GM18517 (cell line): ENCODE measurements around the gene VEGFA.

ENCODE experiments used
- ATAC-seq: cut with Tn5 transposase; IDR thresholded peaks from one replicate; pipeline ENCODE4 v1.9.1; 2021; ENCODE audit warnings: mild to moderate bottlenecking, moderate library complexity; ENCODE audit not compliant: unreplicated experiment

Gene VEGFA

DNA sequence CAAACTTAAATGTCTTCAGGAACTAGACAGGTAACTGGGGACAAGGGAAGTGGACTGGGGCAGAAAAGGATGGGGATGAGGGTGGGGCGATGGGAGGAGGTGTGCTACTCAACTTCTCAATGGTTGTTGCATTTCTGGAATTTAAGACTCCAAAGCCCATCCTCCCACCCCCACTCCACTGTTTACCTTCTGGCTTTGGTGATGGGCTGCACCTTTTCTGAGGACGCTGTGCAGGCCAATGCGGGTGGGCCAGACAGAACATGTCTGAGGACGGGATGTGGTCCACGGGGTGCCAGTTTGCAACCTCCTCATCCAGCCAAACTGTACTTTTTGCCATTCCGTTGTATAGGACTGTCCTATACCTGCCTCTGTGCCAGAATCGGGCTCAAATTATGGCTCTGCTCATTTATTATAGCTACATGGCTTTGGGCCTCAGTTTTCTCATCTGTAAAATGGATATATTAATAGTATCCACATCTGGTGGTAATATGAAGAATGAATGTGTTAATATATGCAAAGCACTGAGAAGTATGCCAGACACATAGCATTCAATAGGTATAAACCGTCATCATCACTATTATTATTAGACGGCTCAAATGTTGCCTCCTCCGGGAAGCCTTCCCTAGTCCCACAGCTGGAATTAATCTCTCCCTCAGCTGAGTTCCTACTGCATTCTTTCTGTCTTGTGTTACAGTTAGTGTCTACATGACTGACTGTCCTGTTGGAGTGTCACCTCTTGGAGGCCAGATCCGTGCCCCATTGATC, 31.0 kb upstream of the VEGFA start:
- no peak for ATAC-seq

DNA sequence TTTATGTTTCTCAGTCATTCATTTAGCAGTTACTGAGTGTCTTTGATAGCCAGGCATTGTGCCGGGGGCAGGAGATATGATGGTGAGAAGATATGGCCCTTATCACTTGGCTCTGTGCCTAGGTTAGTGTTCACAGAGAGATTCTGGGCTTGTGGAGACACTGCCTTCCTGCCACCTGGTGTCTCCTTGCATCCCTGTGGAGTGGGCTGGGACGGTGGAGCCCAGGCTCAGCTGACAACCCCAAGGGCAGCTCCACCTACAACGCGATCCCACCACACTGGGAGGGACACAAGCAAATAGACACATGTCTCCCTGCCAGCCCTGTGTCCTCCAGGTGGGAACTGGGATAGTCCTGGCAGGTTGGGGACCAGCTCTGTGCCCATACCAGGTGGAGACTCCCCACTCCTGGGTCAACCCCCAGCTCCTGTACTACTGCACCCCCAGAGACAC, 30.3 kb upstream of the VEGFA start:
- ATAC-seq = no peak

DNA sequence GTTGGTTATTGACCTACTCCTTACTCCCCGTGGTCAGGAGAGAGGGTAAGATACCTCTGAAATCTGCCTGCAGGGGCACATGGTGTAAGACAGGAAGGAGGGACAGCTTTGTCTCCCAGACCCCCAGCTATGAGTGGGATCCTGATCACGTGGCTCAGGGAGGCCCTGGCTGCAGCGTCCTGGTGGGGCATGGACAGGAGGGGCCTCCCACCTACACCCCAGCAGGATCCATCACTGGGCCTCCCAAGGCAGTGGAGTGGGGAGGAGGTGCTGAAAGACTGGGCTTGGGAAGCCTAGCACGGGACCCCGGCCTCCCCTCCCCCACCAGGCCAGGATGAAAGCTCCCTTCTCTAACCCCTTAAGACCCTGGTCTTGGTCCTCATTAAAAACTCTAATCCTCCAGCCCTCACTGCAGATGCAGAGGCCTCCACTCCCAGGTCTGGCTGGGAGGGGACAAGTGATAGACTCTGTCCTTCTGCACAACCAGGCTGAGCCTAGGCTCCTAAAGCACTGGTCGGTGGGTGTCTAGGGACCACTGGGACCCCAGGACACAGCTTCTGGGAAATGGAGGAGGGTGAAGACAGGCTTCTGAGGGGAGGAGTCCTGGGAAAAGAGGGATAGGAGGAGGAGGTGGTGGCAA, 29.6 kb upstream of the VEGFA start:
- ATAC-seq = no peak

DNA sequence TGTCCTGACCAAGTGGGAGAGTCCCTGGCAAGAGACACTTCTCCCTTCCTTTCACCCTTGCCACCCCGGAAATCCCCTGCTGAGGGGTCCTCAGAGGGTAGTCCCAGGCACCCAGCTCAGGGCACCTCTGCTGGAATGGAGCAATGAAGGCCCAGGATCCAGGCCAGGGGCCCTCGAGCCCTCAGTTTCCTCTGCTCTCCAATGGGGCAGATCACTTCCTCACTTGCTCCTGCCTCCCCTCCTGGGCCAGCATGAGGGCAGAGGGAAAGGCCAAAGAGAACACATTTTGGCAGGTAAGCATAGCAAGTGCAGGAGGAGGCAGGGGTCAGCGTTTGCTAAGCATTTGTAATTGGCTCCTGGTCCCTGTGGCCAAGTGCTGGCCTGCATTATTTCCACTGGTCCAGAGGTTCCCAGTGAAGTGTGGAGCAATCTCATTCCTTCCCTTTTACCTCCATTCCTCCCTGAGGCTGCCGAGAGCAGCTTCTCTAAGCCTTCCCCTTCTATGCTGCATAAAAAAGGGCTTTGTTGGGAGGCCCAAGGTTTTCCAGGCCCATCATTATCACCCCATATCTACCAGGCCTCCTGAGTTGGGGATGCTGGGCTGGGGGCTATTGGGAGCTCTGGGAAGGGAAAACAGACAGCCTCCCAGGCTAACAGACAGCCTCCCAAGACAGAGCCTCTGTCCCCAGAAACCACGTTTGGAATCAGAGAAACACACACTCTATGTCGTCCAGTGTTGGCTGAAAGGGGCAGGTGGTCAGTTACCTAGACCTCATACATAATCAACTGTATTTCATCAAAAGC, 28.8 kb upstream of the VEGFA start:
- no peak for ATAC-seq

DNA sequence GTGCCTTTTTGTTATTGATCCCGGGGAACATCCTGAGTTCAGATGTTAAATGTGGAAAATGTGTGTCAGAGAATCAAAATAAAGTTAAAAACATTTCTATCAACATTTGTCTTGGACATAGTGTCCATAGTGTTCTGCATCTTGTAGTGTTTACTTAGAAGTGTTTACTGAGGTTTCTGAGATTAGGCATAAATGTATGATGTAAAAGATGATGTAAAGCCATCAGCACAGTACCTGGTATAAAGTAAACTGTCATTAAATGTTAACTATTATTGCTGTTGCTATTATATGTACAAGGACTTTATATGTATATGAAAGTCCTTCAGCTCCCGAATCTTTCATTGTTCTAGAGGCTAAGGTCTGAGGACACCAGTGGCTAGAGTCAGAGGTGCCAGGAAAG, 28.2 kb upstream of the VEGFA start:
- no peak for ATAC-seq

DNA sequence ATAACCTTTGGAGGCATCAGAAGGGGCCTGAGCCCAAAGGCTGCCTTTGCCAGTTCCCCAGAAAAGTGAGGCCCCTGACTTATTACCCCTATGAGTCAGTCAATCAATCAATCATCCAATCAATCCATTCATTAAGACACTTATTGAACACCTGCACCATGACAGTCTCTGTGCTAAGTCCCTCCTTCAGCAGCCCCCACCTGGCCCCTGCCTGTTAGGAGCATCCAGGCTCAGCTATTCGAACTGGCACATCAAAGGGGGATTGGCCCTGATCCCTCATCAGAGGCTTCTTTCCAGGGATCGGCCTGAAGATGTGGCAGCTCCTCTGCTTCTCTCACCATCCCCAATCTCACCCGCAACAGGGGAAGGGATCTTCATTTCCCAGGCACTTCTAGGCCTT, 27.7 kb upstream of the VEGFA start:
- ATAC-seq = no peak

DNA sequence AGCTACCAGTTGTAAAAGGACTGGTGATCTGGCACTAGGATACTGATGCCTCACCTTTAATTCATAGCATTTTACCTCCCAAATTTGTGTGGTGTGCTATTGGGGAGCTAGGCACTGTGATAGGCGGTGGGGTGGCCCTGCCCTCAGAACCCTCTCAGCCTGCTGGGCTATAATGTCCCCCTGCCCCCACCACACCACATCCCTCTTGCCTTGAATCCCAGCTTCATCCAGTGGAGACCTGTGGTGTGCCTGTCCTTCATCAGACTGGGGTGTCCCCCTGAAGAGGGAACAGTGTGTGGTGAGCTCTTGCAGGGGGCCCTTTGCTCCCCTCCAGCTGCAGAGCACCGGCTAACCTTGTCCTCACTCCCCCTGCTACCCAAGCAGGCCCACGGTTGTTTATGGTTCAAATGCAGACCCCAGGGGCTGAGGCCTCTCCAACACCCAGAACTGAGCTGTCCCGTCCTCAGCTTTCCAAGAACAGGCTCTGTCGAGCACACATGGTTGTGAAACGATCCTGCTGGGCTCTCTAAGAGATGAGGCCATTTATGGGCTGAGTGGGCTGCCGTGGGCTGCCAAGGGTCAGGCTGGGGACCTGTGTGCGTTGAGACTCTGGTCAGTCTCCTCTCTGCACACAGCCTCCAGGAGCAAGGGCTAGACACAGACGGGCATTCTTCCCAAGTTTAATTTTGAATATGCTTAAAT, 26.9 kb upstream of the VEGFA start:
- ATAC-seq = no peak

DNA sequence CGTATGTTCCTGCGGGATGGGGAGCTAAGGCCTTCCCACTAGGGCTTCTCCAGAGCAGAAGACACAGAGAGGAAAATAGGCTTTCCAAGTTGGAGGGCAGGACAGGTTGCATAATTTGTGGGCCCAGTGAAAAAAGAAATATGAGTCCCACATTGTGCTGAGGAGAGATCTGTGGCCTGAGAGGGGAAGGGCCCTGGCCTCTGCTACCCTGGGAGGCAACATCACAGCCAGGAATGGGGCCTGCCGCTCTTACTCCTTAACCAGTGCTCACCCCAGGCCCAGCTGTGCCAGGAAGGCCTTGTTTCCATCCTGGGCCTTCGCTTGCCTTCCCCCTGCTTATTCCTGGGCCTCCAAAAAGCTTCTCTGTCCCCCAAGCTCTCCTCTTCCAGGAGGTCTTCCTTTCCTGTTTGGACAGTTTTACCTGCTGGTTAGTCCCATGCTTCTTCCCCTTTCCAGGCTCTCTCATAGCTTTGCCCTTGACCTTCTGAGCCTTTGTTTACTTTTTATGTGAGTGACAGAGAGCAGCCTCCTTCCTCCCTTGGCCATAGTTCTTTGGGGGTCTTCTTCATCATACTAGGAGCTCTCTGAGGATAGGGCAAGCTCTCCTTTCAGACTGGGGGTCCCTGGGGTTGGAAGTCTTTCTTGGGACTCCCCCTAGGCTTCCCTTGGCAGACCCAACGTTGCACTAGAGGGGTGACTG, 26.2 kb upstream of the VEGFA start:
- ATAC-seq = no peak

DNA sequence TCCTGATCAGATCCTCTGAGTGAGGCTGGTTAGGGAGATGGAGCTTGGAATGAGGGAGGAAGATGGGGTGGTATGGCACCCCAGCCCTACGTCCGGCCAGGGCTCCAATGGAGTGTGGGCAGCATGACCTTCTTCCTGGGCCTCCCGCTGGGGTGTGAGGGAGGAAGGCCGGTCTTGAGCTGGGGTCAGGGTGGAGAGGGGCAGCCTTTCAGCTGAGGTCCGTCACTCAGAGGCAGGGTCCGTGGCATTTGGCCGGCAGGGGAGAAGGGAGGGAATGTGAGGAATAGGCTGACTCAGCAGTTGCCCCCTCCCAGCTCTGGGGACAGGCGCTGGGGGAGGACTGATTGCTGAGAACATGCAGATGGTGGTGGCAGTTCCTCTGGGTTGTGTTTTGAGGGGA, 25.5 kb upstream of the VEGFA start:
- no peak for ATAC-seq

DNA sequence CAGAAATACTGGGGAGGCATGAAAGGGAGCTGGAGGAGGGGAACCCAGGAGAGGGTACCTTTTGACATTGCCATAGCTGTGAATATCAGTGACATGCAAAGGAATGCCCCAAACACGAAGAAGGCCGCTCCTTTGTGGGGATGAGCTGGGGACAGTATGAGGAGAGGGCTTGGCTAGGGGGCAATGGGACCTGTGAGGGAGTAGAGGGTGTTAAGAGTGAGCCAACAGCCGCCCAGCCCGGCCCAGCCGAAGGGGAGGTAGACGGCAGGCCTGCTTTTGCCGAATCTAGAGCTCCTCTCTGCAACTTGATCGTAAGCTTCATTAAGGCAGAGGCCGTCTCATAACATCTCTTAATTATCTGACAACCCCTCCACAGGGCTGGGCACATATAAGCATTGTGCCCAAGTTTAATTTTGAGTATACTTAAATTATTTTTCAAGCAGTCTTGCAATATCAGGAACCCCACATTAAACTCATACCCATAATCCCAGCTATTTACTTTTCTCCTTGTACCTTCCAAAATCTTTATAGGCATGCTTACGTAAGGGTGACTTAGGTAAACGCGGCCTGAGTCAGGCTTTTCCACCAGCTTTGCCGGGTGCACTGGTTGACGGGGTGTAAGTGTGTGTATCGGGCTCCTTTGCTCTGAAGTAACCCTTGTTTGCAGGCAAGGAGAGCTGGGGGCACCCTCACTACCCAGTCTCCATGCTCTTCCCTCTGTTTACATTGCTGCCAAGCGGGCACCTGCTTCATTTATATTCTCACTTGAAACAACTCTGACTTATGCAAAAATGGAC, 24.9 kb upstream of the VEGFA start:
- ATAC-seq = no peak

DNA sequence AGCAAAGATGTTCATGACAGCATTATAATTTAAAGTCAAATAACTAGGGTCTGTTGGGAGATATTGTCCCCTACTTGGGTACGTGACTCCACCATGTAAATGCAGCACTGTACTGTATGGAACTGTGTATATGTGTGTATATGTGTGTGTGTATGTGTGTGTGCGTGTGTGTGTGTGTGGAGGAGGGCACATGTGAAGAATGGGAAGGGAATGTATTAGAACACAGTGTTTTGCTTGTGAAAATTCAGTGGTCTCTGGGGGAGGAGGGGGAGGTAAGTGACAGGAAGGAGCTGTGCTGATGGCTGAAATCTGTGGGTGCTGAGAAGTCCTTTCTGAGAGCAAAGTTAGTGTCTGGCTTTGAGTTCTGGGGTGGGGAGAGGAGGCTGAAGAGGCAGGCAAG, 23.9 kb upstream of the VEGFA start:
- no peak for ATAC-seq

DNA sequence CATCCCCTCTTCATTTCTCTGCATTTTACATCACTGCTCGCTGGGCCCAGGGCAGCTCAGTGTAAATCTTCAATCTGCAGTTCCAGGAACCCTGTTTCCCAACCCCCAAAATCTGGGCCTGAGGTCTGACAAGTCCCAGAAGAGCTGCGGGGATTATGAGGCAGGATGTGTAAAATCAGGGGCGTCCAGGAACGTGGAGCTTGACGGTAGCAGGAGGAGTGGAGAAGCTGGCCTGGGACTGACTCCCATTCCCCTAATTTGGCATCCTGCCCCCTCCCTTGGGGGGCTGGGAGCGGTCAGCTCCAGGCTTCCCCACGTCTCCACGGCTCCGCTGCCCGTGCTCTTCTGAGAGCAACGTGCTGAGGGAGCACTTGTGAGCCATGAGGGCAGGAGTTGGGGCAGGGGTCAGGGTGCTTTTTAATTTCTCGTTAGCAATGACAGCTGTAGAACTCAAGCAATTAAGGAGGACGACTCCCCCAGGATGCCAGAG, 23.4 kb upstream of the VEGFA start:
- ATAC-seq = no peak

DNA sequence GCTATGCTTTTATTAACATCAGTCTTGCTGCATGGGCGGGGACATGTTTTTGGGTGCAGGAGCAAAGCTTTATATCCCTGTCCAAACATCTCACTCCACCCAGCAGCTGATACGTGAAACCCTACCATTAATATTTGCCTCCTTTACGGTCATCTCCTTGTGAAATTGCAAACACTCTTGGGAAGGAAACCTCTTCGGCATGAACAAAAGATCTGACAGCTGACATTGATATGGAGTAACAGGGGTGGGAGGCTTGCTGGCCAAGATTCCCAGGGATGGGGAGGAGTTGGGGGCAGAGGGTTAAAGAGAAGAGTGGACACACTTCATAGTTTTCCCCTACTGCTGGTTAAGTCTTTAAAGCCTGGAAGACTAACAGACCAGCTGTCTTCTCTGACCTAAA, 22.2 kb upstream of the VEGFA start:
- ATAC-seq = no peak

DNA sequence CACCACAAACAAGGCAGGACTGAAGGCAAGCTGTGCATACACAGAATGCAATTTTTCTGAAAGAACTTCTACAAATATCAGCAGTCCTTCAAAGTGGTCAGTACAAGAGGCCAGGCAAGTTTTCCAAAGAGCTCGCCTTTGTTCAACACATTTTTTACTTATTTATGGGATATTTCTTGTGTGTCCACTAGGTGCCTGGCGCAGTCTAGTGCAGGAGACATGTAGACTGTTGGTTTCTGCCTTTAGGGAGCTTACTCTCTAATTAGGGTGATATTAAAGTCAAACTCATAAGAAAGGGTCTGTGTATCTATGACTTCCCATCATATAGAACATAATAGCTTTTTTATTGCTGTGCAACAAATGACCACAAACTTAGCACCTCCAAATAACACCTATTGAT, 21.2 kb upstream of the VEGFA start:
- no peak for ATAC-seq

DNA sequence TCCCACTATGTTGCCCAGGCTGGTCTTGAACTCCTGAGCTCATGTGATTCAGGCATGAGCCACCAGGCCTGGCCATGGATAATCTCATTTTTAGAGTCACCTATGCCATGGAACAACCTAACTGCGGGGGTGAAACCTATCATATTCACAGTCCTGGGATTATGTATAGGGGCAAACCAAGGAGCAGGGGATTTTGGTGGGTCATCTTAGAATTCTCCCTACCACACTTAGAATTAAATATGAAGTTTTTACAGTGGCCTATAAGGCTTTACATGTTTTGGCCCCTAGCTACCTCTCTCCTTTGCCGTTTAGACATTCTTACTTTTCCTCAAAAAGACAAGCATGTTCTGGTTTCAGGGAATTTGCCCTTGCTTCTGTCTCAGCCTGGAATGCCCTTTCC, 20.6 kb upstream of the VEGFA start:
- no peak for ATAC-seq

DNA sequence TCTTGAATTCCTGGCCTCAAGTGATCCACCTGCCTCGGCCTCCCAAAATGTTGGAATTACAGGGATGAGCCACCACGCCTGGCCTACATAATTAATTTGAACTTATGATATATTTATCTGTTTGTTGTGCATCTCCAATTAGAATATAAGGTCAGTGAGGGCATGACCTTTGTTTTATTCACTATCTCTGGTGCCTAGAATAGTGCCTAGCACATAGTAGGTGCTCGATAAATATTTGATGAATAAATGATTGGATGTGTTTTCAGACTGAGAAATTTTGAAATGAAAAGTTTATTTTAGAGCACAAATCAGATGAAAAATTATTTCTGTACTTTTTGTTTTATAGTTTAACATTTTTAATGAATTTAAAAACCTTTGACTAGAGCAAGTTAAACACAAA, 19.4 kb upstream of the VEGFA start:
- ATAC-seq = no peak

DNA sequence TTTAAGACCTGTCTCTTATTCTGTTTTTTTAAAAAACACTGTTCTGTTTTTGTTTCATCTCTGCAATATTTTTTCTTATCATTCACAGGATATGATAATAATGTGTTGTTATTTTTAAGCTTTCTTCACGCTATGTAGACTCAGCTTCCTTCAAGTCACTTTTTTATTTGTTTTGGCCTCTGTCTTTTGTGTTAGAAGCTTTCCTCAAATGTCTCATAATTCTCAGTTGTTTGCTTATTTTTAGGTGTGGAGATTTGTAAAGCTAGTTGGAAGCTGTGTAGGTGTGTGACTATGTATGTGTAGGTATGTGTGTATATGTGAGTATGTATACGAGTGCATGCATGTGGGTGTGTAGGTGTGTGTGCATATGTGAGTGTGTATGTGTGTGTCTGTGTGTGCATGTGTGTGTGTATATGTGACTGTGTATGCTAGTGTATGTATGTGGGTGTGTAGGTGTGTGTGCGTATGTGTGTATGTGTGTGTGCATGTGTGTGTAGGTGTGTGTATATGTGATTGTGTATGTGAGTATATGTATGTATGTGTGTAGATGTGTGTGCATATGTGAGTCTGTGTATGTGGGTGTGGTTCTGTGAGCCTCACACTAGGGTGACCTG, 16.3 kb upstream of the VEGFA start:
- no peak for ATAC-seq

DNA sequence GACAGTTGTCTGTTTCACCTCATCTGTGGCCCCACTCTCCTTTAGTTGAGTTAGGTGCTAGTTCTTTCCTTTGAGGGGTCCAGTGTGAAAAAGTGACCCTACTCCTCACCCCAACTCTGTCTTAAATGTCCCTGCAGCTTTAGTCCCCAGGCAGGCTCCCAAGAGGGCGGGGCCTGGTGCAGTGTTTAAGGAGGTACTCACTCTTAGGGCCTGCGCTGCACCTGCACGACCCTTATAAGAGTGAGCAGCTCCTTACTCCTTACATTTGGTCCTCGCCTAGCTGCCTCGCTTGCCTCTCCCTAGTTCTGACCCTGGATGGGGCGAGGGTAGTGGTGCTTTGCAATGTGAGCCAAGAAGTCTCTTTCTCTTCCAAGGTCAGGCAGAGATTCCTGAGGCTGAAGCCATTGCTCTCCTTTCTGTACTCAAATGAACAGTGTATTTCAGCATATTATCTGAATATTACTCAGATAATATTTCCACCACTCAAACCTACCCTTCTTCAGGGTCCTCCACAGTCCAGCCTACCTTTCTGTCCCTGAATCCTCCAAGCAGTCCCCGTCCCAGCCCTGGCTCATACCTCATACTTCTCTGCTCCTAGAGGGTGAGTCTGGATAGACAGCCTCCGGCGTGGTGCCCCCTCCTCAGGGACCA, 11.9 kb upstream of the VEGFA start:
- no peak for ATAC-seq

DNA sequence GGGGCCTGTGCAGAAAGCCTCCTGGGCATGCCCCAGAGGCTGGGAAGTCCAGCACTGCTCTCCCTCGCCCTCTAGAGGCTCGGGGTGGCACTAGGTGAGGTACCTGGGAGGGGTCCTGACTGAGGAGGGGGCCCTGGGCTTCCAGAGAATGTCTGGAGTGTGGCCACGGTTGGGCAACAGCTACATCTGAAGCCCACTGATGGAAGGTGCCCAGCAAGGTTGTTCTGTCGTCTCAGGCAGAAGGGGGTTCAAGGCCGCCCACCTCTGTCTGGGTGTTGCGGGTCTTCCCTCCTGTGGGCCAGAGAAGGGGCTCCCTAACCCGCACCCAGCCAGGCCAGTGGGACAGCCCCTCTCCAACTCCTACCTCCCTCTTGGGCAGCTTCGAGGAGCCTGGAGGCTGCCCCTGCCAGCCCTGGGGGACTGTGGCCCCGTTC, 11.4 kb upstream of the VEGFA start:
- ATAC-seq = no peak
